ENCODE data around the gene VAV2. TPM values are rescaled to one million over a fixed set of nuclear protein-coding genes. Genes with fewer than 3 reads are reported as not detected.

Gene VAV2
- total RNA-seq, 1 donor: 13.4 TPM

- no peak overlapping the region for H3K4me3 ChIP-seq (ENCODE audit: low read depth, low read length)
- TF ChIP-seq, protein P1, sequence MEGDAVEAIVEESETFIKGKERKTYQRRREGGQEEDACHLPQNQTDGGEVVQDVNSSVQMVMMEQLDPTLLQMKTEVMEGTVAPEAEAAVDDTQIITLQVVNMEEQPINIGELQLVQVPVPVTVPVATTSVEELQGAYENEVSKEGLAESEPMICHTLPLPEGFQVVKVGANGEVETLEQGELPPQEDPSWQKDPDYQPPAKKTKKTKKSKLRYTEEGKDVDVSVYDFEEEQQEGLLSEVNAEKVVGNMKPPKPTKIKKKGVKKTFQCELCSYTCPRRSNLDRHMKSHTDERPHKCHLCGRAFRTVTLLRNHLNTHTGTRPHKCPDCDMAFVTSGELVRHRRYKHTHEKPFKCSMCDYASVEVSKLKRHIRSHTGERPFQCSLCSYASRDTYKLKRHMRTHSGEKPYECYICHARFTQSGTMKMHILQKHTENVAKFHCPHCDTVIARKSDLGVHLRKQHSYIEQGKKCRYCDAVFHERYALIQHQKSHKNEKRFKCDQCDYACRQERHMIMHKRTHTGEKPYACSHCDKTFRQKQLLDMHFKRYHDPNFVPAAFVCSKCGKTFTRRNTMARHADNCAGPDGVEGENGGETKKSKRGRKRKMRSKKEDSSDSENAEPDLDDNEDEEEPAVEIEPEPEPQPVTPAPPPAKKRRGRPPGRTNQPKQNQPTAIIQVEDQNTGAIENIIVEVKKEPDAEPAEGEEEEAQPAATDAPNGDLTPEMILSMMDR (IDR thresholded peaks at IDR 0.05; ENCODE audit: insufficient read depth, low read depth, low read length): no peak
- DNase-seq (ENCODE audit: low read depth): no peak
Observed at GRCh38 chr9:133734590-133735414, 257.3 kb downstream of the VAV2 start.

DNA sequence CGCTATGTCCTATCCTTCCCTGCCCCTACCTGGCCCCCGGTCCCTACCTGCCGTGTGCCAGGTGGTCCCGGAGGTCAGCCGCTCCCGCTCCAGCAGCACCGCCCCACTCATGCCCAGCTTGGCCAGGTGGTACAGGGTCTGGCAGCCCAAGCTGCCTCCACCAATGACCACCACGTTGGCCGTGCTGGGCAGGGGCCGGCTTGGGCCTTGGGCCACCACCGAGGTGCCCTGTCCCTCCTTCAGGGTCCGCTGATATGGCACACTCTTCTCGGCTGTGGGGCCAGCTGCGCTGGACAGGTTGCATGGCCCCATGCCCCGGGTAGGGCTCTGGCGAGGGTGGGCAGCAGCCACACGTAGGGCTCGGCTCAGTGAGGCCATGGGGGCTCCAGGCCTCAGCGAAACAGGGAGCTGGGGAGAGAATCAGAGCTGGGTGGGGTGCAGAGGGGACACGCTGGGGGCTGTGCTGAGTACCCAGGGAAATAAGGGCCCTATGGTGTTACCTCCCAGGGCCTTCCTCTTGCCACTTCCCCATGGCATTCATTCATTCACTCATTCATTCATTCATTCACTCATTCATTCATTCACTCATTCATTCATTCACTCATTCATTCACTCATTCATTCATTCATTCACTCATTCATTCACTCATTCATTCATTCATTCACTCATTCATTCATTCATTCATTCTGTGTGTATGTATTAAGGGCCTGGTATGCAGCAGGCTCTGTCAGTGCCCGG, 258.2 kb downstream of the VAV2 start:
- TF ChIP-seq, protein P1 (IDR thresholded peaks at IDR 0.05; ENCODE audit: insufficient read depth, low read depth, low read length): no peak
- no peak overlapping the region for H3K4me3 ChIP-seq (ENCODE audit: low read depth, low read length)
- DNase-seq (ENCODE audit: low read depth): no peak

DNA sequence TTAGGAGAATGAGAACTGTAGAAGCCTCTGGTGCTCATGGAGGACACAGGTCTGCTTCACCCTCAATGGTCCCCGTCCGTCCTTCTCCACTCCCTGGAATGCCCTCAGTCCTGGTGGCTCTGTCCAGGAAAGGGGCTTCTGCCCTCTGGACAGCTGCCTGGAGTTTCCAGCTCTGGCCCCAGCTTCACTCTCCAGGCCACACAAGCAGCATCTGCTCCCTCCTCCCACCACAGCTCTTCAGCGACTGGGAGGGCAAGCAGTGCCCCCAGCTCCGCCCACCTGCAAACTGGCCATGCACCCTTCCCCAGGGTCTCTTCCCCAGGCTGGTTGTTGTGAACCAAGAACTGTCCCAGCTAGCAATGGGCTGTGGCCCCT, 258.7 kb downstream of the VAV2 start:
- H3K4me3 ChIP-seq (ENCODE audit: low read depth, low read length): no peak overlapping the region
- TF ChIP-seq, protein P1 (IDR thresholded peaks at IDR 0.05; ENCODE audit: insufficient read depth, low read depth, low read length): no peak
- no peak for DNase-seq (ENCODE audit: low read depth)

- no peak overlapping the region for H3K4me3 ChIP-seq (ENCODE audit: low read depth, low read length)
- no peak for DNase-seq (ENCODE audit: low read depth)
- TF ChIP-seq, protein P1 (IDR thresholded peaks at IDR 0.05; ENCODE audit: insufficient read depth, low read depth, low read length): no peak
Observed at GRCh38 chr9:133732639-133733408, 259.3 kb downstream of the VAV2 start.

- no peak overlapping the region for H3K4me3 ChIP-seq (ENCODE audit: low read depth, low read length)
- TF ChIP-seq, protein P1 (IDR thresholded peaks at IDR 0.05; ENCODE audit: insufficient read depth, low read depth, low read length): no peak
- peak; percentile 32 for DNase-seq (ENCODE audit: low read depth)
Observed at GRCh38 chr9:133731876-133732638, 260.1 kb downstream of the VAV2 start.

Data from fibroblast of villous mesenchyme (primary cell).